Dermis microvascular lymphatic vessel endothelial cell (primary cell): ENCODE data around the gene GPR75. TPM values are rescaled to one million over a fixed set of nuclear protein-coding genes. Genes with fewer than 3 reads are reported as not detected.
A peak's percentile ranks its signal among the peaks of the same experiment; 100 is the strongest.

Experiments used
- DNase-seq, 2 donors: peaks; one replicate each; pipeline versions ENCODE4 v3.0.0 to v3.0.0-alpha.2; 2010; ENCODE audit warnings: low read depth in 2 of 2
- total RNA-seq: library from RNA; depleted of rRNA; stranded (reverse); fragments of >200 nt; gene quantifications from 2 replicates; pipeline ENCODE4 v1.2.1, GENCODE V29; 2014

The GPR75 gene
- 0.77 and 1.3 TPM in 2 replicates for total RNA-seq

GRCh38 chr2:53859206-53860181 lies at the start of gene GPR75:
GPR75 (minus strand) TSS chr2:53859967; CDS start chr2:53854756, 5,211 bp downstream.
- DNase-seq = no peak

DNA sequence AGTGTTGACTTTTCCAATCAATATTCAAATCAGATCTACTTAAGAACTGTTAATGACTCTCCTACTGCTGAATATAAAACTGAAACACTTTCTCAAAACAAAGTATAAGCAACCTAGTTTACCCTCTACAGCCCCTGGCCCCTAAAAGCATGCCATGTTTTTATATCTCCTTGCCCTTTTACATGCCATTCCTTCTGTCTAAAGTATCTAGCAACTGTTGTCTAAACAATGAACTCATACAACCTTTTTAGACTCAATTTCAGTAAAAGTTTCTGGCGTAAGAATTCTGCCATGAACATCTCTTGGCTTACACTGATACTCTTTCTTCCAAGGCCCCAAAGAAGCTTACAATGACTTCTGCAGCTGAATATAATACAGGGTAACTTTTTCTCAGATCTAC lies 47.8 kb upstream of the GPR75 start:
- no peak for DNase-seq

- DNase-seq = no peak
These were observed 45.6 kb upstream of the GPR75 start for GRCh38 chr2:53905396-53905795.

- no peak for DNase-seq
These were observed 43.2 kb upstream of the GPR75 start for GRCh38 chr2:53903011-53903410.

DNA sequence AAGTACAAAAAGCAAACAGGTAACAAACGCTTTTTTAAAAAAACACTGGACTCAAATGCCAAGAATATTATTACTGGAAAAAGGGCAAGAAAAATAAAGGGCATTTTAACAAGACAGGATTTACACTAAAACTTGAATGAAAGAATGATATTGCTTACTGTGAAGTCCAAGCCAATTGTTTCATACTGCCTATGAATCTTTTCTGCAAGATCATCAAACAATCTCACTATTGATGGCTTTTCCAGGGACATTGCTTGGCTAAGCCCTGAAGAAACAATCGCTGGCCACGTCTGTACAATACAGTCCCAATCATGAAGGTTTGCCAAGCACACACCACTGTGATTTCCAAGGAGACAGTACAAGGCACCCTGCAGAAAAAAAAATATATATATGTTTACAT lies 41.4 kb upstream of the GPR75 start:
- DNase-seq = no peak

- peak in 1 of 2 donors; percentile 4 for DNase-seq
These were observed 37.1 kb upstream of the GPR75 start for GRCh38 chr2:53896864-53897263.

DNA sequence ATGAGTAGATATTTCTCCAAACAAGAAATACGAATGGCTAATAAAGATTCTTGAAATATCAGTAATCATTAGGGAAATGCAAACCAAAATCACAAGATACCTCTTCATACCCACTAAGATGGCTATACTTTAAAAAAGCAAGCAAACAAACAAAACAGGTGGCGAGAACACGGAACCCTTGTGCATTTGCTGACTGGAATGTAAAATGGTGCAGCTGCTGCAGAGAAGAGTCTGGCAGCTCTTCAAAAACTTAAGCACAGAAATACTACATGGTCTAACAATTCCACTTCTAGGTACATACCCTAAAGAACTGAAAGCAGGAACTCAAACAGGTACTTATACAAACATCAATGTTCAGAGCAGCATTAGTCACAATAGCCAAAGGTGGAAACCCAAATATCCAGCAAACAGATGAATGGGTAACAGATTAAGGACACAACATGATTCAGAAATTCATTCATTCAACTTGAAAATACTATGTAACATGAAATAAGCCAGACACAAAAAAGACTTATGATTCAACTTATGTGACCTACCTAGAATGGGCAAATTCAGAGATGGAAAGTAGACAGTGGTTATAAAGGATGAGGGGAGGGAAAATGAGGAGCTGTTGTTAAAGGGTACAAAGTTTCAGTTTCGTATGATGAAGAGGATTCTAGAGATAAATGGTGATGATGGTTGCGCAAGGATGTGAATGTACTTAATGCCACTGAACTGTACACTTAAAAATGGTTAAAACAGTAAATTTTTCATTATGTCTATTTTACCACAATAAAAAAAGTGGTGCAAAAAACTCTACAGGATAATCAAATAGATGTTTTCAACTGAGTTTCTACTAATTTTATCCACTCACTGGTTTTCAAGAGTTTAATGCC lies 26.9 kb upstream of the GPR75 start:
- DNase-seq = no peak

DNA sequence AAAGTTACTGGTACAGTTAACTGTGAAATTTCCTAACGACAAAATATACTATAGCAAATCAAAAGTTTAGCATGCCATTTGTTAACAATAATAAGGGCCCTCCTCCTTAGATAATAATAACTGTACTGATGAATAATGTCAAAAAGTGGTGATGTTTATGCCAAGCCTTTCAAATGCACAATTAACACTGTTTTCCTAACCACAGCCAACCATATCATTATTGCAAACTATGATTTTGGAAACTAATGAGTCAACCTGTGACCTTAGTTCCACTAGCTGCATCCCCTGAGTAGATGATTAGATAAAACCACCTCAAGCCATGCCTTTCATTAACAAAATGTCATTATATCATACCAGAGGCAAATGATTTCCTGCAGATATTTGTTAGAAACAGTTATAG lies 25.1 kb upstream of the GPR75 start:
- no peak for DNase-seq

DNA sequence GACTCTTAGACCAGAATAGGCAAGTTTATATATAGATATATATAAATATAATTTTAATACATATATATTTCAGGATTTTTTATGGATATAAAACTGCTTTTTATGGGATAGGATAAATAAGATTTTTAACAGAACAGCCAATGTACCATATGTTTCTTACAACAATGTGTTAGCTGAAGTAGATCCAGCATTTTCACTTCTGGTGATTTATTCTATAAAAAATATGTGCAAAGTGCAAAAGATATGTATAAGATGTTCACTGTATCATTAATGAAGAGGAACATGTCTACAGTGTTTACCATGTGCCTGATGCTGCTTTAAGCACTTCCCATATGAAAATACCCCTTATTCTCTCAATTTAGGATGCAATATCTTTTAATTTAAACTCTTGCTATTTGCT lies 22.2 kb upstream of the GPR75 start:
- no peak for DNase-seq

DNA sequence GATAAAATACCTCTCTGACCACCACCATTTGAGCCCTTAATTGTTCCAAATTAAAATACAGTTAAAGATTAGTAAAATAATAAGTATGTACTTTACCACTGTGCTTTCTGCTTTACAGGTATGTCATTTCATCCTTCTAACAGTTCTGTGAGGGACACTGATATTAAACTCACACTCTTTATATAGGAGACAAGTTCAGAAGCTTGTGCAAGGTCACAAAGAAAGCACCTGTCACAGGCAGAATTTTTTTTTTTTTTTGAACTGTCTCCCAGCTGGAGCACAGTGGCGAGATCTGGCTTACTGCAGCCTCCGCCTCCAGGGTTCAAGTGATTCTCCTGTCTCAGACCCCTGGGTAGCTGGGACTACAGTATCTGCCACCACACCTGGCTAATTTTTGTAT lies 21.6 kb upstream of the GPR75 start:
- no peak for DNase-seq

DNA sequence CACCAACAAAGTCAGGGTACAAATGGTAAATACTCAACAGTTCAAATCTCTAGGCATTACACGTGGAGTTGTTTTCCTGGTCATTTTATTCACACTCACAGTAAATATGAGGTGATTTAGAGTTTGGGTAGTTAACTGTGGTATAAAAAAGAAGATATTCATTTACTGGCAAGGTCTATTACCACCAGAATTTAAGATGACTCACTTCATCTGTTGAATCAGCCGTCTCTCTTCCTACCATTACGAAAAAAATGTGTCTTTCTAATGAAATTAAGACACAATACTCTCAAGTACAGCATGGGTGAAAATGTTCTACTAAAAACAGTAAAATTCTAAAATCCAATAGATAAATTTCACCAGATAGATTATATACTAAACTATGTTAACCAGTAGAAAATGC lies 21.0 kb upstream of the GPR75 start:
- DNase-seq = peak in 1 of 2 donors; percentile 39

DNA sequence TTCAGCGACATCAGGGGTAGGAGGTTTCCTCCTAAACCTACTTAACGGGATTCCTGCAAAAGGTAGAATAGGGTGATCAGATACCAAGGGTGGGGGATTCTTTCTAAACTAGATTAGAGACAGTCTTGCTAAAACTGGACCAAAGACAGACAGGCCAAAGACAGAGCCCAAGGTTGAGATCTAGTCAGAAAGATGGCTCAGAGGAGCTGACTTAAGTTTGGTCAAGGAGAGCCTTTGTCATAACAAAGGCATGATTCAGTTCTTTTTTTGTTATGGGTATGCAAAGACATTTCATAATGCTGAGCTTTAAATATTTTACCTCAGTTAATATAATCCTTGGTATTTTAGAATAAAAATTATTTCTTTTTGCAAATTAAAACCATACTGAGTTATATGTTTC lies 17.8 kb upstream of the GPR75 start:
- no peak for DNase-seq

- no peak for DNase-seq
These were observed 17.3 kb upstream of the GPR75 start for GRCh38 chr2:53877112-53877511.

- no peak for DNase-seq
These were observed 14.7 kb upstream of the GPR75 start for GRCh38 chr2:53874401-53874950.

- DNase-seq = no peak
These were observed 8.0 kb upstream of the GPR75 start for GRCh38 chr2:53867773-53868172.

DNA sequence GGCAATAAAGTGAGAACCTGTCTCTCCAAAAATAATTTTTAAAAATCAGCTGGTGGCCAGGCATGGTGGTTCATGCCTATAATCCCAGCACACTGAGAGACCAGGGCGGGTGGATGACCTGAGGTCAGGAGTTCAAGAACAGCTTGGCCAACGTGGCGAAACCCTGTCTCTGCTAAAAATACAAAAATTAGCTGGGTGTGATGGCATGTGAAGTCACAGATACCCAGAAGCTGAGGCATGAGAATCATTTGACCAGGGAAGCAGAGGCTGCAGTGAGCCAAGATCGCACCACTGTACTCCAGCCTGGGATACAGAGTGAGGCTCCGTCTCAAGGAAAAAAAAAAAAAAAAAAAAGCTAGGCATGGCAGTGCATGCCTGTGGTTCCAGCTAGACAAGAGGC lies 7.4 kb upstream of the GPR75 start:
- DNase-seq = no peak

DNA sequence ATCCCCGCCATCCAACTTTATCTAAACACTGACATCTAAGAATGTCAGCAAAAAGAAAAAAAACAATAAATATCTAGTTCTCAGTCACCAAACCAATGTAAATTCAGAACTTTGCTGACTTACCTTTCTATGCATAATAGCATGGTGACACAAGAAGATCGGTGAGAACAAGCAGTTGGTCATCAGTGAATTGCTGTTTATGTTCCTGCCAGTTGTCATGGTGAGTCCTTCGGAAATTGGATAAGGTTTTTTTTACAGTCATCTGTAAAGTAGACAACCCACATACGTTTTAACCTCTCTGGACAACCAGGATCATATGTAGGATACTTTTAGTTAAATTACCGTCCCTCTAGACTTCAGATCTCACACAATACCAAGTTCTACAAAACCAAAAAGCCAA lies 6.2 kb upstream of the GPR75 start:
- no peak for DNase-seq

DNA sequence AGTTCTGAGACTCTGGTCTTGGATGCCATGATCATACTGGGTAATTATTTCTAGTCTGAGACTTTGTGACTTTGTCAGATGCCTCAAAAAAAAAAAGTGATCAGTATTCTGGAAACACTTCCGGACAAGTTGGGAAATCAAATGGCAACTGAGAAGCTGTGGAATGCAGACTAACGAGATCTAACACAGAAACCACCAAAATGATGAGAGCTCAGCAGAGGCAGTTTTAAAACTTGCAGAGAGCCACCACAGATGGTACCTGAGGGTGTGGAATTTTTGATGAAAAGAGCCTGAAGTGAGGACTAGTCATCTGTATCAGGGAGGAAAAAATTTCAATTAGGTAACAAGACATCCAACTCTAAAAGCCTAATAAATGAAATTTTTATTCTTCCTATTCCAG lies 5.5 kb upstream of the GPR75 start:
- no peak for DNase-seq

GRCh38 chr2:53863538-53864227 lies 3.9 kb upstream of the GPR75 start:
- DNase-seq = no peak

- no peak for DNase-seq
These were observed 2.1 kb upstream of the GPR75 start for GRCh38 chr2:53861824-53862223.

DNA sequence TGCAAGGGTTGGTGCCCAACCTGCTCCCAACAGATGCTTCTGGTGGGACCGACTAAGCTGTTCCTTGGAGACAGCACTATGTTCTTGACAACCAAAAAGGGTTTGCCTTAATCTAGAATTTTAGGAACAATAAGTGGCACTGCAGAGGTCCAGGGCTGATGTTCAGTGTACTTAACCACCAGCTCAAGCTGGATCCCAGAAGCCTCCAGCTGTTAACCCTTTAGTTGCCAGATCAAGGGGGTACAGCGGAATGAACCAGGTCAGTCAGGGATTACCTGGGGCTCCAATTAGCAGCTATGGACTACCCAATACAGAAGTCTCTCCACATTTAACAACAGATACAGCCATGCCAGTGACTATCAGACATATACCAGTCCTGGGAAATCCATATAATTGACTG lies 3.5 kb downstream of the GPR75 start:
- DNase-seq = no peak

DNA sequence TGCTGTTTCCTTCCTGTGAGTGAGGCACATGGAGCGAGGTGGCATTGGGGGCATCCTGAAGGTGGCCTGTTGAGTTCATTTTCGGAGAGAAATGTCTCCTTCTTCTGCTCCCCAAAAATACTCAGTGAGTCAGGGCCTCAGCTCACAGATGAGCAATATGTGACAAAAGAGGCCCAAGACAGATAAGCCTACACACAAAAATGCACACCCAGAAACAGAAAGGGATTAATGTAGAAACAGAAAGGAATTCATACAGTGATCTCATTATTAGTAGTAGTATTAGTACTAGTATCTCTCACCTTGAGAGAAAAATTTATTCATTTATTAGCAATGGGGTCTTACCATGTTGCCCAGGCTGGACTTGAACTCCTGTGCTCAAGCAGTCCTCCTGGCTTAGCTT lies 5.1 kb downstream of the GPR75 start:
- no peak for DNase-seq
